Erythroblast (primary cell): ENCODE data around the gene ZBTB8A.
"Not testable (repeated sequence)": the region's sequence is repeated elsewhere in the genome, so short reads cannot be mapped to it uniquely, and the experiment has no call there.

Experiments
- DNase-seq, 2 experiments: peaks; one replicate each; lab custom pipeline; 2025; lab: John Stamatoyannopoulos, UW
- GATA1 ChIP-seq: IDR thresholded peaks from 2 replicates; pipeline ENCODE4 v1.6.1; 2011; ENCODE audit warnings: low read depth, mild to moderate bottlenecking, control low read depth, low read length, moderate library complexity
- POLR2A ChIP-seq: IDR thresholded peaks from 2 replicates; pipeline ENCODE4 v1.6.1; 2011; ENCODE audit warnings: mild to moderate bottlenecking, low read length

ZBTB8A gene

GRCh38 chr1:32618673-32619221 lies 79.5 kb downstream of the ZBTB8A start:
- TF ChIP-seq GATA1 (no peak), POLR2A (no peak)
- peak in 1 of 2 experiments; percentile 21 for DNase-seq

GRCh38 chr1:32619701-32620485 lies 80.7 kb downstream of the ZBTB8A start:
- no peak for TF ChIP-seq GATA1
- TF ChIP-seq POLR2A, result no peak
- DNase-seq, result no peak

GRCh38 chr1:32622205-32622604 lies 83.0 kb downstream of the ZBTB8A start:
- TF ChIP-seq GATA1 (no peak), POLR2A (no peak)

GRCh38 chr1:32622806-32623681 lies 83.8 kb downstream of the ZBTB8A start:
- TF ChIP-seq GATA1 (no peak), POLR2A (no peak)
- DNase-seq, result no peak

More at GRCh38 chr1:32622205-32622604, 83.0 kb downstream of the ZBTB8A start:
- DNase-seq, result no peak

GRCh38 chr1:32623775-32624174 lies 84.5 kb downstream of the ZBTB8A start:
- TF ChIP-seq POLR2A (no peak), GATA1 (no peak)
- DNase-seq, result no peak

- TF ChIP-seq POLR2A, result no peak
- no peak for TF ChIP-seq GATA1
- no peak for DNase-seq
Observed at GRCh38 chr1:32626176-32626575, 86.9 kb downstream of the ZBTB8A start.

GRCh38 chr1:32627596-32628162 lies 88.5 kb downstream of the ZBTB8A start:
- no peak for DNase-seq

GRCh38 chr1:32630173-32630572 lies 90.9 kb downstream of the ZBTB8A start:
- not testable (repeated sequence) for DNase-seq

More at GRCh38 chr1:32627596-32628162, 88.5 kb downstream of the ZBTB8A start:
- TF ChIP-seq POLR2A (no peak), GATA1 (no peak)

- DNase-seq, result no peak
- no peak for TF ChIP-seq GATA1
- TF ChIP-seq POLR2A, result no peak
Observed at GRCh38 chr1:32632829-32633228, 93.6 kb downstream of the ZBTB8A start.

- DNase-seq, result peak in 1 of 2 experiments; percentile 15
- TF ChIP-seq GATA1, result no peak
- no peak for TF ChIP-seq POLR2A
Observed at GRCh38 chr1:32635508-32636277, 96.5 kb downstream of the ZBTB8A start.

- TF ChIP-seq GATA1, result no peak
- no peak for TF ChIP-seq POLR2A
- no peak for DNase-seq
Observed at GRCh38 chr1:32636914-32637645, 97.9 kb downstream of the ZBTB8A start.

GRCh38 chr1:32639489-32640075 lies 100.4 kb downstream of the ZBTB8A start:
- TF ChIP-seq GATA1, result no peak
- no peak for TF ChIP-seq POLR2A
- DNase-seq, result no peak

- DNase-seq, result not testable (repeated sequence)
Observed at GRCh38 chr1:32642292-32642827, 103.1 kb downstream of the ZBTB8A start.
